ENCODE measurements around the gene GCNA. TPM values are rescaled to one million over a fixed set of nuclear protein-coding genes. Genes with fewer than 3 reads are reported as not detected.

The GCNA gene
- total RNA-seq, 1 experiment from 2014 or later: 0.98 TPM

DNA sequence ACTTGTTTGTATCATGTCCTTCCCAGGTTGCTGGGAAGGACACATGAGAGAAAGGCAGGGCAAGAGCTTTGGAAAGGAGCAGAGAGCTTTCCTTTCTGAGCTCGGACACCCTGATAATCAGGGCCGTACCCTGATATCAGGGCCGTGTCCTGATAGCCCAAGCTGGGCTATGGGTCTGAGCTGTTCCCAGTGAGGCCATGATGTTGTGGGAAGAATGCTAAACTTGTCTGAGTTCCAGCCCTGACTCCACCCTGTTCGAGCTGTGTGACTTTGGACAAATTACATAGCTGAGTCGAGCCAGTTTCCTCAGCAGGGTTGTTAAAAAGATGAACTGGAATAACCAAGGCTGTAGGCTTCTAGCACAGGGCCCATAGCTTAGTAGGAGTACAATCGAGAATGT, 43.4 kb downstream of the GCNA start:
- no peaks in the 10 kb centered on the region for H3K9me2 ChIP-seq (ENCODE audit: insufficient read depth)
- ATAC-seq (no peak), DNase-seq (ENCODE audit: low read depth, low spot score) (no peak)
- no peak overlapping the region for H3K9ac ChIP-seq (ENCODE audit: low read length)
- no peaks in the 10 kb centered on the region for H4K20me1 ChIP-seq (ENCODE audit: insufficient read depth)
- no peak overlapping the region for H3K4me2 ChIP-seq (ENCODE audit: low read length)
- BruUV-seq (replicated peaks): no TSS peak
- RAD21 ChIA-PET (ENCODE audit: low non-redundant PET in 1 of 2, low total read pairs in 2 of 2, uncharacterized antibody in 2 of 2, unreplicated experiment in 2 of 2): no interaction called here
- H3K36me3 ChIP-seq (ENCODE audit: control insufficient read depth in 1 of 2, insufficient read depth in 2 of 2, low read length in 2 of 2): no peaks in the 10 kb centered on the region
- CTCF ChIA-PET: no interaction called here
- no peak for TF ChIP-seq FOSL1 (IDR thresholded peaks at IDR 0.05; ENCODE audit: low read depth)
- no peak for TF ChIP-seq POLR2A (IDR thresholded peaks at IDR 0.05; ENCODE audit: borderline replicate concordance, extremely low read depth, insufficient read depth, insufficient read length)
- no peak for TF ChIP-seq RAD21 (IDR thresholded peaks at IDR 0.05; ENCODE audit: low read depth)
- no peak for TF ChIP-seq CBX3 (IDR thresholded peaks at IDR 0.05; ENCODE audit: low read depth)
- no peak for TF ChIP-seq SRF (IDR thresholded peaks at IDR 0.05; ENCODE audit: low read depth)
- TF ChIP-seq JUND (IDR thresholded peaks at IDR 0.05): no peak
- TF ChIP-seq, protein P1, sequence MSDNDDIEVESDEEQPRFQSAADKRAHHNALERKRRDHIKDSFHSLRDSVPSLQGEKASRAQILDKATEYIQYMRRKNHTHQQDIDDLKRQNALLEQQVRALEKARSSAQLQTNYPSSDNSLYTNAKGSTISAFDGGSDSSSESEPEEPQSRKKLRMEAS (IDR thresholded peaks at IDR 0.05): no peak
- TF ChIP-seq SIN3A (IDR thresholded peaks at IDR 0.05; ENCODE audit: low read depth): no peak
- TF ChIP-seq, protein P2, sequence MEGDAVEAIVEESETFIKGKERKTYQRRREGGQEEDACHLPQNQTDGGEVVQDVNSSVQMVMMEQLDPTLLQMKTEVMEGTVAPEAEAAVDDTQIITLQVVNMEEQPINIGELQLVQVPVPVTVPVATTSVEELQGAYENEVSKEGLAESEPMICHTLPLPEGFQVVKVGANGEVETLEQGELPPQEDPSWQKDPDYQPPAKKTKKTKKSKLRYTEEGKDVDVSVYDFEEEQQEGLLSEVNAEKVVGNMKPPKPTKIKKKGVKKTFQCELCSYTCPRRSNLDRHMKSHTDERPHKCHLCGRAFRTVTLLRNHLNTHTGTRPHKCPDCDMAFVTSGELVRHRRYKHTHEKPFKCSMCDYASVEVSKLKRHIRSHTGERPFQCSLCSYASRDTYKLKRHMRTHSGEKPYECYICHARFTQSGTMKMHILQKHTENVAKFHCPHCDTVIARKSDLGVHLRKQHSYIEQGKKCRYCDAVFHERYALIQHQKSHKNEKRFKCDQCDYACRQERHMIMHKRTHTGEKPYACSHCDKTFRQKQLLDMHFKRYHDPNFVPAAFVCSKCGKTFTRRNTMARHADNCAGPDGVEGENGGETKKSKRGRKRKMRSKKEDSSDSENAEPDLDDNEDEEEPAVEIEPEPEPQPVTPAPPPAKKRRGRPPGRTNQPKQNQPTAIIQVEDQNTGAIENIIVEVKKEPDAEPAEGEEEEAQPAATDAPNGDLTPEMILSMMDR (IDR thresholded peaks at IDR 0.05 in 2 of 3, conservative IDR thresholded peaks at IDR 0.05 in 1 of 3; ENCODE audit: borderline replicate concordance in 1 of 3, insufficient read depth in 1 of 3, low read depth in 2 of 3, low read length in 2 of 3): no peak
- TF ChIP-seq POLR2AphosphoS5 (IDR thresholded peaks at IDR 0.05; ENCODE audit: low read depth, low read length): no peak
- no peaks in the 10 kb centered on the region for H3K27me3 ChIP-seq (ENCODE audit: insufficient read depth, low read length)
- H3K79me2 ChIP-seq (ENCODE audit: insufficient read depth, low read length): no peaks in the 10 kb centered on the region
- H3K27ac ChIP-seq (ENCODE audit: low read depth, low read length): no peak overlapping the region
- no peak overlapping the region for H3K4me3 ChIP-seq (replicated peaks in 1 of 2; ENCODE audit: low read depth in 1 of 2, low read length in 2 of 2)
- POLR2A ChIA-PET: interaction anchor here (0.7 kb wide), 1 partner anchor 11 kb away, joined by 5 read pairs; no protein-coding TSS in a partner anchor
- H3K9me3 ChIP-seq (ENCODE audit: control insufficient read depth in 1 of 2, insufficient read depth in 1 of 2, low read depth in 1 of 2, low read length in 2 of 2): no peaks in the 10 kb centered on the region
- intact Hi-C loops (cut with micrococcal nuclease): no loop called here
- H2AFZ ChIP-seq (ENCODE audit: low read depth, low read length, poor library complexity, severe bottlenecking): no peak overlapping the region
- H3K4me1 ChIP-seq (ENCODE audit: control insufficient read depth in 1 of 2, insufficient read depth in 2 of 2, low read length in 2 of 2): peaks cover 9 to 19% of the 10 kb centered on the region in 2 experiments

Data from HCT116 (cell line).